CD4-positive, alpha-beta T cell treated with Interleukin-1 beta for 1 hour (primary cell): ENCODE data around the gene AQP9.
A peak's percentile ranks its signal among the peaks of the same experiment; 100 is the strongest.

Experiments
- DNase-seq, 2 donors: peaks; one replicate each; pipeline ENCODE4 v3.0.0-alpha.2; 2020 to 2022

AQP9 gene

DNA sequence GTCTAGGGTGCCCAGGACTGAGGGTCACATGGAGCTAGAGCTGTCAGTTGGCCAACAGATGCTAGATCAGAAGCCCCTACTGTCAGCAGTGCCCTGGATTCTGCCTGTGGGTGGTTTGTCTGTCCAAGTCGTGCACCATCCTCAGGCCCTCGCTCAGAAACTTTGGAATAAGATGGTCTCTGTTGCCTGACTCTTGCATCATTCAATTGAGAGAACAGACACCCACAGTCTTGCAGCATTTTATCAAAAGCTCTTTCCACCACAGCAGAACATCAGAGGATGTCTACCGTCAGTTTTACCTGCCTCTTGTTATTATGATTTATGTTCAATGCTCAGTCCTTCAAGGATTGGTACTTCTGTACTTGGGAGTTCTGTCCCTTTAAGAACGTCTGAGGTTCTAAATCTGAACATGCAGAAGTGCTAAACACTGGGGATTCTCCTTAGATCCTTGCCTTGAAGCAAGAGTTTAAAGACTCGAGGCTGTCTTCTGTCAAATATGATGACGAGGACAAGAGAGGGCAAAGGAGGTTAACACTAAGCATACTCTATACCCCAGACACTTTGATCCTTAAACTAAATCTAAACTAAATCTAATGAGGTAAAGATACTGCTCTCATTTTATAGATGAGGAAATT, 4.8 kb downstream of the AQP9 start:
- DNase-seq, result no peak

GRCh38 chr15:58145606-58146005, 7.4 kb downstream of the AQP9 start:
- DNase-seq, result no peak

DNA sequence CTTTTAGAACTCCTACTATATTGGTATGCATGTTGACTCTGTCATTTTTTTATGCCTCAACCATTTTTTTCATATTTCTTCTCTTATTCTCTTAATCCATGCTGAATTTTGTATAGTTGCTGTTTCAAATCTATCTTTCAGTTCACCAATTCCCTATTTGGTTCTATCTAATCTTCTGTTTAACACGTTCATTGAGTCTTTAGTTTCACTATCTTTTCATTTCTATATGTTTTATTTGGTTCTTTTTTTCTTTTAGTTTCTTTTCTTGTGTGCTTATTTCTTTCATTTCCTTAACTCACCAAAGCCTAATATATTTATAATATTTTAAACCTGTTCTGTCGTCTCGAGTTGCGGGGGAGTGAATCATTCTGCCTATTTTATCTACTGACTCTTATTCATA, 8.0 kb downstream of the AQP9 start:
- DNase-seq, result no peak

DNA sequence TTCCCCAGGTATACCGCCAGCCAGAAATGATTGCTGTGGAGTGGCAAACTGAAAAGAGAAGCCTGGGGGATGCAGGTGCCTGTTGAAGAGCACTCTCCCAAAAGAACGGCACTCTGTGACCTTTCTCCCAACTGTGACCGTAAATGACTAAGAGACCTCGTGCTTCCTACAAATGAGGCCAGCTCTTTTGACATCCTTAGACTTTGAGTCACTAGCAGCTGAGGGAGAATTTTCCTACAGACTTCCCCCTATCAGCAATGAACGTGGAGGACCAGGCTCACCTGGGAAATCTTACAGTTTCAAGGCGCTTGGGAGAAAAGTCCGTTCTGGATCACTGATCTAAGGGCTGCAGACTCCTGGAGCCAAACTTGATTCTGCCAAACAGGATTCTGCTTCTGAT, 8.6 kb downstream of the AQP9 start:
- peak in 1 of 2 donors; percentile 54 for DNase-seq

- no peak for DNase-seq
Observed at GRCh38 chr15:58147171-58147611, 9.0 kb downstream of the AQP9 start.

DNA sequence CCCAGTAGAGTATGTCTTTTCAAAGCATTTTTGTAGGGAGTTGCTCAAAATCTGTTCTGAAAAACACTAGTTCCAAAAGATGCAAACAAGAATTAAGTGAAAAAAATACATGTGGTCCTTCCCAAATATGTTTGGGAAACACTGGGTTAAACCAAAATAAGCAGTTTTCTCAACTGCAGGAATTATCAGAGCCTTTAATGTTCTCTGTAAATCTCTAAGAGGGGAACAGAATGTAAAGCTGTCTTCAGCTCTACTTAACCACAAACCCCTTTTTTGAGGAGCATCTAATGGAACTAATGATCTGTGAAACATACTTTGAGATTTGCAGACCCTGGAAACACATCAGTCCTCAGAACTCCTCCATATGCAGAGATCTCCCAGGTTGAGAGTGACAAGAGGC, 9.9 kb downstream of the AQP9 start:
- no peak for DNase-seq

GRCh38 chr15:58148633-58149445, 10.7 kb downstream of the AQP9 start:
- no peak for DNase-seq

GRCh38 chr15:58154769-58155168, 16.6 kb downstream of the AQP9 start:
- no peak for DNase-seq

DNA sequence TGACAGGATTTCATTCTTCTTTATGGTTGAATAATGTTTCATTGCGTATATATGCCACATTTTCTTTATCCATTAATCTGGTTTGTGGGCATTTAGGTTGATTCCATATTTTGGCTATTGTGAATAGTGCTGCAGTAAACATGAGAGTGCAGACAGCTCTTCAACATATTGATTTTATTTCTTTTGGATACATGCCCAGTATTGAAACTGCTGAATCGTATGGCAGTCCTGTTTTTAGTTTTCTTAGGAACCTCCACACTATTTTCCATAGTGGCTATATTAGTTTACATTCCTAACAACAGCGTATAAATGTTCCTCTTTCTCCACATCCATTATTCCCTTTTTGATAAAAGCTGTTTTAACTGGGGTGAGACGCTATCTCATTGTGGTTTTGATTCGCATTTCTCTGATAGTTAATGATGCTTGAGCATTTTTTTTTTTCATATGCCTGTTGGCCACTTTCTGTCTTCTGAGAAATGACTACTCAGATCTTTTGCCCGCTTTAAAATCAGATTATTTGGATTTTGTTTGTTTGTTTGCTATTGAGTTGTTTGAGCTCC, 21.7 kb downstream of the AQP9 start:
- no peak for DNase-seq

- DNase-seq, result no peak
Observed at GRCh38 chr15:58161436-58161930, 23.3 kb downstream of the AQP9 start.

- no peak for DNase-seq
Observed at GRCh38 chr15:58163985-58164384, 25.8 kb downstream of the AQP9 start.

- DNase-seq, result no peak
Observed at GRCh38 chr15:58164926-58165325, 26.7 kb downstream of the AQP9 start.

DNA sequence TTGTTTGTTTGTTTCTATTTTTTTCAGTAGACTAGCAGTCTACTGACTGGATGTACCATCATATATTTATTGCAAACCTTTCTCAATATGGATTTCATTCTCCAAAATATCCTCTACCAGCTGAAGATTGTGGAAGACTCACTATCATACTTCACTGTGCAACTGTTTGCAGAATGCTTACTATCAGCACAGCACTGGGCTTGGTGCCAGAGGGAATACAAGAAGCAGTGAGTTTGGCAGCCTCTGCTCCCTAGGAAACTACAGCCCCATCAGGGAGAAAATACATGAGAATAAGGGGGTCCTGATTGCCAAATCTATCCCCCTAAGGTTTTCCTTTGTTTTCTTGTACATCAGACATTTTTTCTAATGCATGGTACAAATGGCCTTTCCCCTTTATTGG, 27.5 kb downstream of the AQP9 start:
- DNase-seq, result no peak

- DNase-seq, result no peak
Observed at GRCh38 chr15:58167095-58167691, 29.0 kb downstream of the AQP9 start.

- no peak for DNase-seq
Observed at GRCh38 chr15:58169934-58170333, 31.8 kb downstream of the AQP9 start.

DNA sequence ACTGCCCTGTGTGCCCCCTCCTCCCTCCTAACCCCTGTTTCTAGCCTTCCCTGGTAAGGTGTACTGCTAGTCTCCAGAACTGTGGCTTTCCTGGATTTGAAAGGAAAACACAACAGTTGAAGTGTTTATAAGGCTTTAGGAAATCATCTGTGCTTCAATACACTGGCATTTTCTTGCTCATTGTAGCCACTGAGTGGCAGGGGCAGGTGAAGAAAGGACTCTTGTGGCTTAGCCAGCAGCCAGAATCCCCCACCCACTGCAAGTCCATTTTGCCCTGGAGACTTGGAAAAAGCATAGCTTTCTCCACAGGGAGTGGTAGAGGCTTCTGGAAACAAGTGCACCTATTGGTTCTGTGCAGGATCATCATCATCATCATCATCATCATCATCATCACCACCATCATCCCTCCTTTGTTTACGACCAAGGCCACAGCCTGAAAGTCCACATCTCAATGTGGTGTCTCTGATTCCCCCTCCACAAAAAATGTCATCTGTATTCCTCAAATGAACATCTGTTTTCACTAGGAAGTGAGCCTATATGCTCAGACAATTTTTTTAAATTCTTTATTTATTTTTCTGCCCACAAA, 33.4 kb downstream of the AQP9 start:
- no peak for DNase-seq

GRCh38 chr15:58174709-58175108, 36.5 kb downstream of the AQP9 start:
- DNase-seq, result no peak

- DNase-seq, result no peak
Observed at GRCh38 chr15:58175955-58176354, 37.8 kb downstream of the AQP9 start.

DNA sequence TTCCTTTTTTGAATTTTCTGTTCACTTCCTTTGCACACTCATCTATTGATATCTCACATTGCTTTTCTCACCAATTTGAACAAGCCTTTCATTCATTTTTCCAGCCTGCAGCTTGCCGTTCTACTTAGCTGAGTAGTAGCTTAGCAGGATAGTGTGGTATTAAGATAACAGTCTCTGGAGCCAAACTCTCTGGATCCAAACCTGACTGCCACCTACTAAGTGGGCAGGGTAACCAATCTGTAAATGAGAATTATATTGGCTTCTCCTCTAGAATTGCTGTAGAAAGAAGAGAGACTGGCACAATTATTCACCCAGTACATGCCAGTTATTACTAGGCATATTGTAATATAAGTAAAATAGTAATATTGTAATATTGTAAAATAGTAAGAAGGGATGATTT, 40.5 kb downstream of the AQP9 start:
- DNase-seq, result no peak

DNA sequence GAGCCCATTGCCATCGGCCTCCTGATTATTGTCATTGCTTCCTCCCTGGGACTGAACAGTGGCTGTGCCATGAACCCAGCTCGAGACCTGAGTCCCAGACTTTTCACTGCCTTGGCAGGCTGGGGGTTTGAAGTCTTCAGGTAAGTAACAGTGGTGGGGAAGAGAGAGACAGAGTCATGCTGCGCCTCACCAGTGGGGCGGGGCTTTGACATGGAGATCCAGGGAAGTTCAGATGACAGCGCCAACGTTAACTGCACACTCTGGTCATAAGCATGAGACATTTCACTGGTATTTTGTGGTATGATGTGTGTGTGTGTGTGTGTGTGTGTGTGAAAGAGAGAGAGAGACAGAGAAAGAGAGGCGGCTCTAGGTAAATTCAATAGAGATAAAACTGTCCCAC, 41.0 kb downstream of the AQP9 start:
- no peak for DNase-seq

DNA sequence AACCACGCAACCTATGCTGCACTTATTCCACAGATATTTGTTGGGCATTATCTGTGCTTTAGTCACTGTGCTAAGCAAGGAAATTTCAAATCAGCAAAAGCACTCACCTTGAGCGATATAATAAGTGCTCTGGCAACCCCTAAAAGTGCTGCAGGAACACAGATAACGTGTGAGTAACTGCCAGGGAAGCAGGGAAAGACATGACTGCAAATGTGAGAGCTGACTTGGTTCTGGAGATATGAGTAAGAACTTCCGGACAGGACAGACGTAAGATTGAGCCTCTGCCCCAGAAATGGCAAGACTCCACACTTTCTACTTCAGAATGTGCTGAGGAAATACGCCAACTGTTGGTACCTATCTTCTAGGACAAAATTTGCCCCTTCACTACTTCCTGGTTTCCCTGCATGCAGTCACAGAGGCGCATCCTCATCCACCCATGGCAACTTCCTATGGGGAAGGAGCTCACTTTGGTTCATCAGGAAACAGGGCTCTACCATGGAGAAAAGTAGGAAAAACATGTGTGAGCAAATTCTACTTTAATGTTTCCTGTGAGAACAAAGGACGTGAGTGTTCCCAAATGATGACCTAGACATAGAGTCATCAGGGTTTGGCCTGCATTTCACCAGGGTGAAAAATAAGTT, 41.7 kb downstream of the AQP9 start:
- DNase-seq, result no peak

GRCh38 chr15:58182460-58183163, 44.4 kb downstream of the AQP9 start:
- DNase-seq, result peak; percentile 1 to 7
